OCI-LY1 (cell line): Measurements from ENCODE around the gene IKBKG.

Experiments
- H2AFZ ChIP-seq: fragments of 200-600 bp; sonication (generic), shearing (Covaris generic); 2 replicates; pipeline ENCODE4 v1.6.0; 2014; ENCODE audit warnings: antibody characterized with exemption, mild to moderate bottlenecking, low read length
- H3F3A ChIP-seq: fragments of 200-600 bp; sonication (generic), shearing (Covaris generic); 2 replicates; pipeline ENCODE4 v1.6.0; 2014; ENCODE audit warnings: mild to moderate bottlenecking, antibody characterized with exemption, low read length, moderate library complexity; ENCODE audit not compliant: insufficient read depth
- H3K27ac ChIP-seq: fragments of 200-600 bp; sonication (generic); 2 replicates; pipeline ENCODE4 v1.5.1; 2014; ENCODE audit warnings: low read length, mixed run types, mild to moderate bottlenecking, low read depth; ENCODE audit not compliant: poor library complexity, severe bottlenecking
- H3K27me3 ChIP-seq: fragments of 200-600 bp; sonication (generic); 2 replicates; pipeline ENCODE4 v1.6.0; 2014; ENCODE audit warnings: antibody characterized with exemption, mild to moderate bottlenecking, low read length, moderate library complexity; ENCODE audit not compliant: insufficient read depth
- H3K36me3 ChIP-seq: fragments of 200-600 bp; sonication (generic); 2 replicates; pipeline ENCODE4 v1.6.1; 2014; ENCODE audit warnings: mild to moderate bottlenecking, antibody characterized with exemption, low read length, moderate library complexity, mixed read lengths; ENCODE audit not compliant: insufficient read depth
- H3K4me1 ChIP-seq: fragments of 200-600 bp; sonication (generic); 2 replicates; pipeline ENCODE4 v1.5.1; 2014; ENCODE audit warnings: mild to moderate bottlenecking, low read length, moderate library complexity; ENCODE audit not compliant: insufficient read depth, severe bottlenecking
- H3K4me2 ChIP-seq: fragments of 200-600 bp; sonication (generic), shearing (Covaris generic); 2 replicates; pipeline ENCODE4 v1.6.1; 2014; ENCODE audit warnings: low read length
- H3K4me3 ChIP-seq: fragments of 200-600 bp; sonication (generic); 2 replicates; pipeline ENCODE4 v1.5.1; 2014; ENCODE audit warnings: low read length, low read depth, mild to moderate bottlenecking, mixed read lengths; ENCODE audit not compliant: poor library complexity, severe bottlenecking
- H3K79me2 ChIP-seq: fragments of 200-600 bp; shearing (Covaris generic); 2 replicates; pipeline ENCODE4 v1.6.1; 2016; ENCODE audit warnings: mixed run types, low read length, mixed read lengths; ENCODE audit not compliant: insufficient read depth
- H3K9ac ChIP-seq: fragments of 200-600 bp; sonication (generic), shearing (Covaris generic); 2 replicates; pipeline ENCODE4 v1.6.1; 2014; ENCODE audit warnings: mild to moderate bottlenecking, low read length, mixed read lengths
- H3K9me2 ChIP-seq: fragments of 200-600 bp; sonication (generic), shearing (Covaris generic); 2 replicates; pipeline ENCODE4 v1.6.1; 2014; ENCODE audit warnings: low read depth, mild to moderate bottlenecking, low read length, mixed read lengths
- H3K9me3 ChIP-seq: fragments of 200-600 bp; shearing (Covaris generic); 2 replicates; pipeline ENCODE4 v1.6.1; 2014; ENCODE audit warnings: low read length, mixed read lengths
- H4K20me1 ChIP-seq: fragments of 200-600 bp; sonication (generic), shearing (Covaris generic); 2 replicates; pipeline ENCODE4 v1.6.0; 2016; ENCODE audit warnings: mild to moderate bottlenecking, low read length; ENCODE audit not compliant: insufficient read depth
- EZH2 ChIP-seq: fragments of 200-600 bp; sonication (generic), shearing (Covaris generic); IDR thresholded peaks from 2 replicates; pipeline ENCODE4 v1.8.0; 2017; ENCODE audit warnings: borderline replicate concordance, mixed run types, mild to moderate bottlenecking, antibody characterized with exemption, low read length, moderate library complexity, mixed read lengths
- TF ChIP-seq, protein P1 (sequence below): fragments of 200-600 bp; sonication (generic), shearing (Covaris generic); IDR thresholded peaks from 2 replicates; pipeline ENCODE4 v1.5.1; 2017; ENCODE audit warnings: mild to moderate bottlenecking, antibody characterized with exemption, low read length, moderate library complexity, mixed read lengths

Gene IKBKG

DNA sequence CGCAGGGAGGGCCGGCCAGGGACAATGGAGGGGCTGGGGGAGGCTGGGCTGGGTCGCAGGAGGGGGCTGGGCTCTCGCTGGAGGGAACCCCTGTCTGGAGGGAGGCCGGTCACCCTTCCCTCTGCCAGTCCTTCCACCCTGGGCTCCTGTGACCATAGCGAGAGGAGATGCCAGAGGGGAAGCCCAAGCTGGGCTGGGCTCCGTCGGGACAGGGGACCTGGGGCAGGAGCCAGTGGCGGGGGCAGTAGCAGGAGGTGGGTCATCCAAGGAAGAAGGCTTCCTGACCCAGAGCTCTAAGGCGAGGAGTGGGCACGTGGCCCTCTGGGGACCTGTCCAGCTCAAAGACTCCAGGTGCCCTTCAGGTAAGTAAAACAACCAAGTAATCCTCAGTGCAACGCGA lies 54.8 kb downstream of the IKBKG start:
- Histone ChIP-seq H3K4me1 (no peaks in the 10 kb centered on the region), H2AFZ (no peak overlapping the region), H3K36me3 (no peaks in the 10 kb centered on the region), H3K27me3 (no peaks in the 10 kb centered on the region), H4K20me1 (no peaks in the 10 kb centered on the region), H3K79me2 (no peaks in the 10 kb centered on the region), H3K9me3 (no peaks in the 10 kb centered on the region), H3K4me3 (no peak overlapping the region), H3K27ac (no peak overlapping the region), H3K4me2 (no peak overlapping the region), H3K9ac (no peak overlapping the region), H3K9me2 (no peaks in the 10 kb centered on the region), H3F3A (no peaks in the 10 kb centered on the region)
- TF ChIP-seq, protein P1, sequence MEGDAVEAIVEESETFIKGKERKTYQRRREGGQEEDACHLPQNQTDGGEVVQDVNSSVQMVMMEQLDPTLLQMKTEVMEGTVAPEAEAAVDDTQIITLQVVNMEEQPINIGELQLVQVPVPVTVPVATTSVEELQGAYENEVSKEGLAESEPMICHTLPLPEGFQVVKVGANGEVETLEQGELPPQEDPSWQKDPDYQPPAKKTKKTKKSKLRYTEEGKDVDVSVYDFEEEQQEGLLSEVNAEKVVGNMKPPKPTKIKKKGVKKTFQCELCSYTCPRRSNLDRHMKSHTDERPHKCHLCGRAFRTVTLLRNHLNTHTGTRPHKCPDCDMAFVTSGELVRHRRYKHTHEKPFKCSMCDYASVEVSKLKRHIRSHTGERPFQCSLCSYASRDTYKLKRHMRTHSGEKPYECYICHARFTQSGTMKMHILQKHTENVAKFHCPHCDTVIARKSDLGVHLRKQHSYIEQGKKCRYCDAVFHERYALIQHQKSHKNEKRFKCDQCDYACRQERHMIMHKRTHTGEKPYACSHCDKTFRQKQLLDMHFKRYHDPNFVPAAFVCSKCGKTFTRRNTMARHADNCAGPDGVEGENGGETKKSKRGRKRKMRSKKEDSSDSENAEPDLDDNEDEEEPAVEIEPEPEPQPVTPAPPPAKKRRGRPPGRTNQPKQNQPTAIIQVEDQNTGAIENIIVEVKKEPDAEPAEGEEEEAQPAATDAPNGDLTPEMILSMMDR = no peak
- TF ChIP-seq EZH2 = no peak

DNA sequence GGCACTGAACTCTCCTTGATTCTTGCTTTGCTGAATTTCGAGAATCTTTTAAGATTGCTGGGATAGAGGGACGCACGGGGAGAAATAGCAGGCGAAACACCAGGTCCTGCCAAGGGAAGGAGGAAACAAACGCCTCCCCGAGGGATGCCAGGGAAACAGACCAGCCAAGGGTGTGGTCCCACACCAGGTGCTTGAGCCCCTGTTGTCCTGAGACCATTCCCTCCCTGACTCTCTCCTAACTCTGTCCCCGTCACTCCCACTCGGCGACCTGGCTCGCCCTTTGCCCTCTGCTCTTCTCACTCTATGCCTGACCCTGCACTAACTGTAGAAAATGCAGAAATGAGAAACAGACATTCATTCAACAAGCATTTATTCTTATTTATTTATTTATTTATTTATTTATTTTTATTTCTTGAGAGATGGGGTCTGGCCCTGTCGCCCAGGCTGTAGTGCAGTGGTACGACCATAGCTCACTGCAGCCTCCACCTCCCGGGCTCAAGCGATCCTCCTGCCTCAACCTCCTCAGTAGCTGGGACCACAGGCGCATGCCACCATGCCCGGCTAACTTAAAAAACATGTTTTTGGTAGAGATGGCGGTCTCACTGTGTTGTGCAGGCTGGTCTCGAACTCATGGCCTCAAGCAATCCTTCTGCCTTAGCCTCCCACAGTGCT lies 55.5 kb downstream of the IKBKG start:
- Histone ChIP-seq H3K36me3 (no peaks in the 10 kb centered on the region), H3K9ac (no peak overlapping the region), H2AFZ (no peak overlapping the region), H3K79me2 (no peaks in the 10 kb centered on the region), H3K4me2 (no peak overlapping the region), H3K4me1 (no peaks in the 10 kb centered on the region), H3K27me3 (no peaks in the 10 kb centered on the region), H3F3A (no peaks in the 10 kb centered on the region), H3K9me2 (no peaks in the 10 kb centered on the region), H4K20me1 (no peaks in the 10 kb centered on the region), H3K9me3 (no peaks in the 10 kb centered on the region), H3K4me3 (no peak overlapping the region), H3K27ac (no peak overlapping the region)
- no peak for TF ChIP-seq EZH2
- TF ChIP-seq, protein P1 = no peak

DNA sequence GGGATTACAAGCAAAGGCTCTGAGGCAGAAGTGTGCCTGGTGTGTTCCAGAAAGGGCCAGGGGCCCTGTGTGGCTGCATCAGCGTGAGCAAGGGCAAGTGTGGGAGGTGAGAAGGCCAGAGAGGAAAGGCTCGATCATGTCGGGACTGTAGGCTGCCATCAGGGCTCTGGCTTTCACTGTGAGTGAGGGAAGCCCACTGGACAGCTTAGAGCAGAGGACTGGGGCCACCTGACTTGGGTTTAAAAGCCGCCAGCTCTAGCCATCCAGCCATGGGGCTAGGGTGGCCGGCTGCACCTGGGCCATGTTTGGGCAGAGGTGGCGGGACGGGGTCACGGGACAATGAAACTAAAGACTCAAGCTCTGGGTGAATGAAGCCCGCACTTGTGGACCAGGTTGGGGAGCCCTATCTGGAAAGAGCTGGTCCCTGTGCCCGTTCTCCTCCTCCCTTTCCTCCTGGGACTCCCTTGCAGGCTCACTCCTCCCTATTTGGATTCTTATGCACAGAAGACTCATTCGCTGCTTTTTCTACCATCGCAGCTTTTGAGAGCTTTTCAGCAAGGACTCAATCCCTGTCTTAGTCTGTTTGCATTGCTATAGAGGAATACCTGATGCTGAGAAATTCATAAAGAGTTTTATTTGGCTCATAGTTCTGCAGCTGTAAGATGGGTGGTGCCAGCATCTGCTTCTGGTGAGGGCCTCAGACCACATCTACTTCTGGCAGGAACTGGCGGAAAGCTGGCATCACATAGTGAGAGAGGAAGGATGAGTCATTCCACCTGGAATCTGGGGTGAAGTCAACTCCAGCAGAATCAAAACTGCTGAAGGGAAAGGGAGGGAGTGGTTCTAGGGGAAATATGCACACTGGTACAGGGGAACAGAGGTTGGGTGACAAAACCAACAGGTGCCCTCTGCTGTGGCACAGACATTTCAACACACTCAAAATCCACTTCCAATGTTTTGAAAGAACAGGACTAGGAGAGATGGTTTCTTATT lies 56.3 kb downstream of the IKBKG start:
- Histone ChIP-seq H4K20me1 (no peaks in the 10 kb centered on the region), H3K79me2 (no peaks in the 10 kb centered on the region), H3K9me2 (no peaks in the 10 kb centered on the region), H3K27ac (no peak overlapping the region), H2AFZ (no peak overlapping the region), H3K4me2 (no peak overlapping the region), H3F3A (no peaks in the 10 kb centered on the region), H3K4me1 (no peaks in the 10 kb centered on the region), H3K4me3 (no peak overlapping the region), H3K36me3 (no peaks in the 10 kb centered on the region), H3K9me3 (no peaks in the 10 kb centered on the region), H3K27me3 (no peaks in the 10 kb centered on the region), H3K9ac (no peak overlapping the region)
- TF ChIP-seq, protein P1 = no peak
- no peak for TF ChIP-seq EZH2
